ENCODE data around the gene DCTN1. TPM values are rescaled to one million over a fixed set of nuclear protein-coding genes. Genes with fewer than 3 reads are reported as not detected.

DCTN1 gene
- polyA plus RNA-seq, 2 of the 4 experiments (the other 2 are of a cell fraction), result 95.1 to 106 TPM

GRCh38 chr2:74391580-74392448, 11.7 kb upstream of the DCTN1 start:
- POLR2A ChIA-PET, result interaction anchor here (0.6 to 1.0 kb wide), 3 partner anchors 30 to 563 kb away, joined by 3 to 5 read pairs (median 3); partner anchors contain the start of genes C2orf81, STAMBP and WDR54
- CTCF ChIA-PET, result interaction anchor here (0.5 to 4.7 kb wide), 54 partner anchors 9 to 567 kb away, joined by 3 to 39 read pairs (median 4); partner anchors contain the start of genes DCTN1, INO80B and MOGS
- Histone ChIP-seq H3K9me3 (no peaks in the 10 kb centered on the region), H3K4me1 (peaks cover 24% of the 10 kb centered on the region), H3K27ac (peak overlapping the region; percentile 85 to 93), H3K4me2 (peak overlapping the region; percentile 90), H3K4me3 (peak overlapping the region; percentile 72)
- peak; percentile 88 to 92 for ATAC-seq
- WGBS (ENCODE audit: missing lambda C conversion rate), result 2% methylated on average over 22 of the region's 62 CpGs
- DNase-seq (ENCODE audit: low read depth in 1 of 2, low spot score in 1 of 2), result peak; percentile 87 to 95
- FAIRE-seq, result peak; percentile 77
- no peak for TF ChIP-seq FOSB (CRISPR knock-in tag; IDR thresholded peaks at IDR 0.05)
- TF ChIP-seq USF2 (IDR thresholded peaks at IDR 0.05), result no peak
- no peak for TF ChIP-seq SREBF2 (IDR thresholded peaks at IDR 0.05)
- peak; percentile 86 to 97 for TF ChIP-seq JUN (IDR thresholded peaks at IDR 0.05)
- no peak for TF ChIP-seq TP53 (CRISPR knock-in tag; IDR thresholded peaks at IDR 0.05)
- no peak for TF ChIP-seq HEYL (CRISPR knock-in tag; IDR thresholded peaks at IDR 0.05)
- TF ChIP-seq FOSL2 (IDR thresholded peaks at IDR 0.05), result no peak
- TF ChIP-seq FOSL2 (CRISPR knock-in tag; IDR thresholded peaks at IDR 0.05), result no peak
- TF ChIP-seq ZSCAN20 (CRISPR knock-in tag; IDR thresholded peaks at IDR 0.05), result no peak
- no peak for TF ChIP-seq TFCP2L1 (CRISPR knock-in tag; IDR thresholded peaks at IDR 0.05)
- peak; percentile 71 for TF ChIP-seq MAX (IDR thresholded peaks at IDR 0.05)
- TF ChIP-seq RNF2 (IDR thresholded peaks at IDR 0.05; ENCODE audit: borderline replicate concordance, low read depth), result no peak
- TF ChIP-seq ZFP36 (IDR thresholded peaks at IDR 0.05; ENCODE audit: borderline replicate concordance, partially characterized antibody), result no peak
- no peak for TF ChIP-seq HES2 (IDR thresholded peaks at IDR 0.05)
- peak; percentile 80; the same call in 1 of the 2 replicates for TF ChIP-seq CHD4 (IDR thresholded peaks at IDR 0.05; ENCODE audit: borderline replicate concordance)
- TF ChIP-seq EP300 (IDR thresholded peaks at IDR 0.05), result no peak
- TF ChIP-seq HOXA7 (CRISPR knock-in tag; IDR thresholded peaks at IDR 0.05), result no peak
- no peak for TF ChIP-seq NR3C1 (IDR thresholded peaks at IDR 0.05)
- TF ChIP-seq FOXS1 (CRISPR knock-in tag; IDR thresholded peaks at IDR 0.05), result no peak
- TF ChIP-seq NFE2L2 (conservative IDR thresholded peaks at IDR 0.05; ENCODE audit: low read length), result no peak
- no peak for TF ChIP-seq CBX2 (IDR thresholded peaks at IDR 0.05; ENCODE audit: borderline replicate concordance, low read depth)
- no peak for TF ChIP-seq BHLHE40 (IDR thresholded peaks at IDR 0.05; ENCODE audit: low read depth, low read length)
- TF ChIP-seq GATA3 (IDR thresholded peaks at IDR 0.05; ENCODE audit: borderline replicate concordance), result no peak
- peak; percentile 78 for TF ChIP-seq POLR2A (IDR thresholded peaks at IDR 0.05; ENCODE audit: low read length)
- TF ChIP-seq ESRRA (IDR thresholded peaks at IDR 0.05; ENCODE audit: borderline replicate concordance, low read length), result no peak
- no peak for TF ChIP-seq RCOR1 (IDR thresholded peaks at IDR 0.05; ENCODE audit: low read depth, low read length)
- peak; percentile 64; the same call in 1 of the 2 replicates for TF ChIP-seq MAZ (IDR thresholded peaks at IDR 0.05; ENCODE audit: borderline replicate concordance, low read depth, low read length)
- no peak for TF ChIP-seq SMC3 (IDR thresholded peaks at IDR 0.05)
- TF ChIP-seq CBX8 (IDR thresholded peaks at IDR 0.05), result no peak
- no peak for TF ChIP-seq JUNB (IDR thresholded peaks at IDR 0.05)
- no peak for TF ChIP-seq HOXB5 (CRISPR knock-in tag; IDR thresholded peaks at IDR 0.05)
- TF ChIP-seq EHF (CRISPR knock-in tag; IDR thresholded peaks at IDR 0.05), result no peak
- no peak for TF ChIP-seq PBX3 (IDR thresholded peaks at IDR 0.05)
- TF ChIP-seq ATOH8 (CRISPR knock-in tag; IDR thresholded peaks at IDR 0.05; ENCODE audit: low read depth), result no peak
- TF ChIP-seq PHF8 (IDR thresholded peaks at IDR 0.05; ENCODE audit: borderline replicate concordance, low read depth), result peak; percentile 65; the same call in 1 of the 2 replicates
- no peak for TF ChIP-seq E2F6 (IDR thresholded peaks at IDR 0.05; ENCODE audit: borderline replicate concordance, low read depth)
- peak; percentile 7 for TF ChIP-seq CHD2 (IDR thresholded peaks at IDR 0.05; ENCODE audit: low read length, partially characterized antibody)
- TF ChIP-seq CTCF (IDR thresholded peaks at IDR 0.05), result peak; percentile 99

All from A549 (cell line).